ENCODE measurements around the gene VAMP4.
"Not testable (repeated sequence)": the region's sequence is repeated elsewhere in the genome, so short reads cannot be mapped to it uniquely, and the experiment has no call there.

The VAMP4 gene

DNA sequence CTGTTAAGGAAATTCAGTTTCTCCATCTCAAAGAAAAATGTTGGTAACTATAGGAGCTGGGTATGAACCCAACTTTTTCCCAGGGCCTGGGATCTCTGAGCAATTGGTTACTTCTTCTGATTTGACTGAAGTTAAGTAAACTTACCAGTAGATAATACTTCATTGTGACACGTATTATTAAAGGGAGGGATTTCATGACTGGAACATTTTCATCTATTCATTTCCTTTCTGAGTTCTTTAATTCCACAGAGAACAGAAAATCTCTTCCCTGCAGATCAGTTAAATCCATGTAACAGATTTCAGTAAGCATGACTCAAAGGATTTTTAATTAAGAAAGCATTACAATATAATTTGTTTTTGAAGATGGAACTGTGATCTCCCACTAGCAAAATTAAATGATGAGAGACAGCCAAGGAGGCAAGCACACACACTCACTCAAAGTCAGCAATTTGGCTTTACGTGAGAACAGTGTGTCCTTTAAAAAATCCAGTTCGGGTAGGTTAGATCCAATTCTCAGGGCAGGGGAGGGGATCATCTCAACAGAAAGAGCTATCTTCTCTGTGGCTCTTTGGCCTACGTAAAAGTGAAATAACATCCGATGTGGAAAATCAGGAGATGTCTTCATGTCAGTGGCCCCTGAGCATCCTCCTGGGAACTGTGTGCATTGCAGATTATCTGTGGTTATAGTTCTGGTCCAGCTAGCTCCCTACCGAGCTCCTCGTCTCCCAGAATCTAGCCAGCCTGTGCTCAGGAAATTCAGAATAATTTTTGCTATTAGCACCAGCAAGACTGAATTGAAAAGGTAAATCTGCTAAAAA is 78.6 kb downstream of the VAMP4 start:
- H3F3A ChIP-seq (ENCODE audit: insufficient read depth, low read length) = no peaks in the 10 kb centered on the region
- H3K9me2 ChIP-seq (replicated peaks; ENCODE audit: insufficient read depth, low read length) = no peaks in the 10 kb centered on the region
- DNase-seq = no peak
- H3K79me2 ChIP-seq (ENCODE audit: low read length) = no peaks in the 10 kb centered on the region
- H3K27me3 ChIP-seq (replicated peaks; ENCODE audit: insufficient read depth, low read length) = no peaks in the 10 kb centered on the region
- H3K4me2 ChIP-seq (ENCODE audit: low read depth, low read length) = no peak overlapping the region
- H3K9me3 ChIP-seq (replicated peaks; ENCODE audit: insufficient read depth, low read length) = no peaks in the 10 kb centered on the region
- no peak for TF ChIP-seq EZH2phosphoT487 (IDR thresholded peaks at IDR 0.05; ENCODE audit: low read length)
- TF ChIP-seq EZH2 (optimal IDR thresholded peaks at IDR 0.05; ENCODE audit: low read depth, low read length) = no peak
- TF ChIP-seq, protein P1, sequence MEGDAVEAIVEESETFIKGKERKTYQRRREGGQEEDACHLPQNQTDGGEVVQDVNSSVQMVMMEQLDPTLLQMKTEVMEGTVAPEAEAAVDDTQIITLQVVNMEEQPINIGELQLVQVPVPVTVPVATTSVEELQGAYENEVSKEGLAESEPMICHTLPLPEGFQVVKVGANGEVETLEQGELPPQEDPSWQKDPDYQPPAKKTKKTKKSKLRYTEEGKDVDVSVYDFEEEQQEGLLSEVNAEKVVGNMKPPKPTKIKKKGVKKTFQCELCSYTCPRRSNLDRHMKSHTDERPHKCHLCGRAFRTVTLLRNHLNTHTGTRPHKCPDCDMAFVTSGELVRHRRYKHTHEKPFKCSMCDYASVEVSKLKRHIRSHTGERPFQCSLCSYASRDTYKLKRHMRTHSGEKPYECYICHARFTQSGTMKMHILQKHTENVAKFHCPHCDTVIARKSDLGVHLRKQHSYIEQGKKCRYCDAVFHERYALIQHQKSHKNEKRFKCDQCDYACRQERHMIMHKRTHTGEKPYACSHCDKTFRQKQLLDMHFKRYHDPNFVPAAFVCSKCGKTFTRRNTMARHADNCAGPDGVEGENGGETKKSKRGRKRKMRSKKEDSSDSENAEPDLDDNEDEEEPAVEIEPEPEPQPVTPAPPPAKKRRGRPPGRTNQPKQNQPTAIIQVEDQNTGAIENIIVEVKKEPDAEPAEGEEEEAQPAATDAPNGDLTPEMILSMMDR (IDR thresholded peaks at IDR 0.05; ENCODE audit: low read length) = no peak
- H3K36me3 ChIP-seq (replicated peaks; ENCODE audit: insufficient read depth, low read length) = no peaks in the 10 kb centered on the region
- H4K20me1 ChIP-seq (ENCODE audit: insufficient read depth, low read length) = no peaks in the 10 kb centered on the region
- H3K9ac ChIP-seq (ENCODE audit: low read length) = no peak overlapping the region
- no peak overlapping the region for H3K27ac ChIP-seq (ENCODE audit: low read length)
- no peak overlapping the region for H3K4me3 ChIP-seq (ENCODE audit: low read length)
- H2AFZ ChIP-seq (ENCODE audit: low read length) = no peak overlapping the region
- no peaks in the 10 kb centered on the region for H3K4me1 ChIP-seq (ENCODE audit: low read length)

DNA sequence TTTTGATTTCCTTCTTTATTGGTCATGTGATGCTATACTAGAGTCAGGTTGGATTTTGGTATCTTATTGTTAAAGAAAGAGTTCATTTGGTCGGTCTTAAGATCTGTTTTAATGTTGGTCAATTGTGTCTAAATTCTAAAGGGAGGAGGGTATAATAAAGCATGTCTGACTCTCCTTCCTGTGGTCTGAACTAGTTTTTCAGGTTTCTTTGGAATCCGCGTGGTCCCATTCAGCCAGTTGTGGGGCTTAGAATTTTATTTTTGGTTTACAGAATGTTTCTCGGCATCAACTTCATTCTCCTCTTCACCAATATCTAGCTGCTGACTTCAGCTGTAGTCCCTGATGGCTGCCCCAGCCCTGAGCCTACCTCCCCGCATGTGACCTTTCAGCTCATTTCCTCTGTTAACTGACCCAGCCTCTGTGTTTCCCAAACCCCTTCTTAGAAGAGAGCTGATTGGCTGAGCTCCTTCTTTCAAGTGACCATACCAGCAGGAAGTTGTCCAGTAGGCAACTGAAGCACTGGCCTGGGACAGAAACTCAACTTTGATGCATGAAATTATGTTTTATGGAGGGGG is 80.7 kb downstream of the VAMP4 start:
- H3K27me3 ChIP-seq (replicated peaks; ENCODE audit: insufficient read depth, low read length) = no peaks in the 10 kb centered on the region
- no peaks in the 10 kb centered on the region for H3K79me2 ChIP-seq (ENCODE audit: low read length)
- H3K9ac ChIP-seq (ENCODE audit: low read length) = no peak overlapping the region
- DNase-seq = no peak
- H3K4me2 ChIP-seq (ENCODE audit: low read depth, low read length) = no peak overlapping the region
- no peaks in the 10 kb centered on the region for H3K4me1 ChIP-seq (ENCODE audit: low read length)
- H3K27ac ChIP-seq (ENCODE audit: low read length) = no peak overlapping the region
- H2AFZ ChIP-seq (ENCODE audit: low read length) = no peak overlapping the region
- H3K36me3 ChIP-seq (replicated peaks; ENCODE audit: insufficient read depth, low read length) = no peaks in the 10 kb centered on the region
- no peak overlapping the region for H3K4me3 ChIP-seq (ENCODE audit: low read length)
- TF ChIP-seq EZH2 (optimal IDR thresholded peaks at IDR 0.05; ENCODE audit: low read depth, low read length) (no peak), EZH2phosphoT487 (IDR thresholded peaks at IDR 0.05; ENCODE audit: low read length) (no peak)
- TF ChIP-seq, protein P1 (IDR thresholded peaks at IDR 0.05; ENCODE audit: low read length) = no peak
- no peaks in the 10 kb centered on the region for H3K9me3 ChIP-seq (replicated peaks; ENCODE audit: insufficient read depth, low read length)
- no peaks in the 10 kb centered on the region for H3K9me2 ChIP-seq (replicated peaks; ENCODE audit: insufficient read depth, low read length)
- no peaks in the 10 kb centered on the region for H4K20me1 ChIP-seq (ENCODE audit: insufficient read depth, low read length)
- no peaks in the 10 kb centered on the region for H3F3A ChIP-seq (ENCODE audit: insufficient read depth, low read length)

DNA sequence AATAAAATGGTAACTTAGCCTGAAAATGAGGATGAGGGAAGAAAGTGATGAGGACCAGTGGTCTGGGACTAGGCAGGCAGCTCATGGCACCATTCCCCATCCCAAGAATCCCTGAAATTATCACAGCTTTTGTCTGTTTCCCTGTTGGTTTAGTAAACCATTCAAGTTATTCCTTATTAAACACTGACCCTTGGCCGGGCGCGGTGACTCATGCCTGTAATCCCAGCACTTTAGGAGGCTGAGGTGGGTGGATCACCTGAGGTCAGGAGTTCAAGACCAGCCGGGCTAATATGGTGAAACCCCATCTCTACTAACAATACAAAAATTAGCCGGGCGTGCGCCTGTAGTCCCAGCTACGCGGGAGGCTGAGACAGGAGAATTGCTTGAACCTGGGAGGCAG is 85.7 kb downstream of the VAMP4 start:
- not testable (repeated sequence) for H2AFZ ChIP-seq (ENCODE audit: low read length); H3K4me3 ChIP-seq (ENCODE audit: low read length); H3K27ac ChIP-seq (ENCODE audit: low read length); H3K9ac ChIP-seq (ENCODE audit: low read length); DNase-seq; H3K27me3 ChIP-seq (replicated peaks; ENCODE audit: insufficient read depth, low read length); H4K20me1 ChIP-seq (ENCODE audit: insufficient read depth, low read length); H3K4me2 ChIP-seq (ENCODE audit: low read depth, low read length); H3K9me3 ChIP-seq (replicated peaks; ENCODE audit: insufficient read depth, low read length); H3F3A ChIP-seq (ENCODE audit: insufficient read depth, low read length); H3K36me3 ChIP-seq (replicated peaks; ENCODE audit: insufficient read depth, low read length); H3K79me2 ChIP-seq (ENCODE audit: low read length); H3K4me1 ChIP-seq (ENCODE audit: low read length); H3K9me2 ChIP-seq (replicated peaks; ENCODE audit: insufficient read depth, low read length)

DNA sequence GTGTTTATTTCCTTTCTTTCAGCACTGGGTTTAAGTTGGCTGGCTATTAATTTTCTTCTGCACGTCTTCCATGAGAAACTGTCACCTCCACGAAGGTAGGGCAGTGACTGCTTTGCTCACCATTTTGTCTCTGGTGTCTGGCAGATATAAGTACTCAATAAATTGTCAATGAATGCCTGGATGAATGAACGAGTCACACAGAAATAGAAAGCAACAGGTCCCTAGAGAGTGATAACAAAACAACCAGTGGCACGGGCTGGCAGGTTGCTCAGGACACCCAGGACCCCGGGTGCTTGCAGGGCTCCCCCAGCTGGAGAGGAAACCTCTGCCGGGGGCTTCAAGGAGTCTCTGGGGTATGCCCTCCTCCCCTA is 86.1 kb downstream of the VAMP4 start:
- peak overlapping the region; percentile 23; the same call in 1 of the 2 replicates for H3K4me2 ChIP-seq (ENCODE audit: low read depth, low read length)
- DNase-seq = no peak
- no peak for TF ChIP-seq EZH2 (optimal IDR thresholded peaks at IDR 0.05; ENCODE audit: low read depth, low read length)
- no peak for TF ChIP-seq EZH2phosphoT487 (IDR thresholded peaks at IDR 0.05; ENCODE audit: low read length)
- TF ChIP-seq, protein P1 (IDR thresholded peaks at IDR 0.05; ENCODE audit: low read length) = no peak
- H3K36me3 ChIP-seq (replicated peaks; ENCODE audit: insufficient read depth, low read length) = no peaks in the 10 kb centered on the region
- no peaks in the 10 kb centered on the region for H3K9me2 ChIP-seq (replicated peaks; ENCODE audit: insufficient read depth, low read length)
- no peaks in the 10 kb centered on the region for H3K79me2 ChIP-seq (ENCODE audit: low read length)
- no peaks in the 10 kb centered on the region for H3K9me3 ChIP-seq (replicated peaks; ENCODE audit: insufficient read depth, low read length)
- H3K9ac ChIP-seq (ENCODE audit: low read length) = no peak overlapping the region
- H3K4me3 ChIP-seq (ENCODE audit: low read length) = no peak overlapping the region
- no peaks in the 10 kb centered on the region for H4K20me1 ChIP-seq (ENCODE audit: insufficient read depth, low read length)
- no peak overlapping the region for H3K27ac ChIP-seq (ENCODE audit: low read length)
- peak overlapping the region; percentile 43 for H2AFZ ChIP-seq (ENCODE audit: low read length)
- no peaks in the 10 kb centered on the region for H3F3A ChIP-seq (ENCODE audit: insufficient read depth, low read length)
- no peaks in the 10 kb centered on the region for H3K27me3 ChIP-seq (replicated peaks; ENCODE audit: insufficient read depth, low read length)
- no peaks in the 10 kb centered on the region for H3K4me1 ChIP-seq (ENCODE audit: low read length)

All from MM.1S (cell line).